GM12801 (cell line): ENCODE measurements around the gene GPR146.

Experiments used
- TF ChIP-seq, protein P1 (sequence below): IDR thresholded peaks from one replicate; pipeline ENCODE4 v1.5.1; 2011; ENCODE audit warnings: control low read depth; ENCODE audit not compliant: insufficient read length; ENCODE audit errors: extremely low read depth

The GPR146 gene

DNA sequence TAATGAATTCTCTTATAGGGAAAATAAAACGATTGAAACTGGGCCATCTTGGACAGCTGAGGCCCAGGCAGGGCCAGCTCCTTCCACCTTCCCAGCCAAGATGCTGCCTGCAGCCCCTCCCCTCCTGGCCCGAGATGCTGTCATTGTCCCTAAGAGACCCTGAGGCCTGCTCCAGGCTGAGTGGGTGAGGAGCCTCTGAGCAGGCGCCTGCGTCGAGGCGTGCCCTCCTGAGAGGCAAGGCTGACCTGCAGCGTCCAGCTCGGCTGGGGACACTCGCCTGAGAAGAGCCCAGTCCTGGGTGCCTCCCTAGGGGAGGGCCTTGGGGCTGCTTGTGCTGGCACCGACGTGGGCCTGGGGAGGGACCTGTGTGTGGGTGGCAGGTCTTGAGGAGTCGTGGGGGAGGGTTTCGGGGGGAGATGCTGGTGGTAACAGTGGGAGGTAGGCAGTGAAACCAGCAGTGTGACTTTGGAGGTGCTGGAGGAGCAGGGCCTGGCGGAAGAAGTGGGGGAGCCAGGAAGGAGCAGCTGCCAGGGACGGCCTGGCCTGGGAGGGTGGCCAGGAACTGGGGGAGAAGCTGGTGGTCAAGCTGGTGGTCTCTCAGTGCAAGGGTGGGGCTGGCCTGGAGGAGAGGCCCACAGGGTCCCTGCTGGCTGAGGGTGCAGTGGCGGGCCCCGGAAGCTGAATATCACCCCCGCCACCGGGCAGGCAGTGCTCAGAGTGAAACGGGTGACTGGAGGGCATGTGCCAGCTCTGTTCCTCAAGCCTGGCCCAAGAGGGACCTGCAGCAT, 7.9 kb downstream of the GPR146 start:
- TF ChIP-seq, protein P1, sequence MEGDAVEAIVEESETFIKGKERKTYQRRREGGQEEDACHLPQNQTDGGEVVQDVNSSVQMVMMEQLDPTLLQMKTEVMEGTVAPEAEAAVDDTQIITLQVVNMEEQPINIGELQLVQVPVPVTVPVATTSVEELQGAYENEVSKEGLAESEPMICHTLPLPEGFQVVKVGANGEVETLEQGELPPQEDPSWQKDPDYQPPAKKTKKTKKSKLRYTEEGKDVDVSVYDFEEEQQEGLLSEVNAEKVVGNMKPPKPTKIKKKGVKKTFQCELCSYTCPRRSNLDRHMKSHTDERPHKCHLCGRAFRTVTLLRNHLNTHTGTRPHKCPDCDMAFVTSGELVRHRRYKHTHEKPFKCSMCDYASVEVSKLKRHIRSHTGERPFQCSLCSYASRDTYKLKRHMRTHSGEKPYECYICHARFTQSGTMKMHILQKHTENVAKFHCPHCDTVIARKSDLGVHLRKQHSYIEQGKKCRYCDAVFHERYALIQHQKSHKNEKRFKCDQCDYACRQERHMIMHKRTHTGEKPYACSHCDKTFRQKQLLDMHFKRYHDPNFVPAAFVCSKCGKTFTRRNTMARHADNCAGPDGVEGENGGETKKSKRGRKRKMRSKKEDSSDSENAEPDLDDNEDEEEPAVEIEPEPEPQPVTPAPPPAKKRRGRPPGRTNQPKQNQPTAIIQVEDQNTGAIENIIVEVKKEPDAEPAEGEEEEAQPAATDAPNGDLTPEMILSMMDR = no peak

DNA sequence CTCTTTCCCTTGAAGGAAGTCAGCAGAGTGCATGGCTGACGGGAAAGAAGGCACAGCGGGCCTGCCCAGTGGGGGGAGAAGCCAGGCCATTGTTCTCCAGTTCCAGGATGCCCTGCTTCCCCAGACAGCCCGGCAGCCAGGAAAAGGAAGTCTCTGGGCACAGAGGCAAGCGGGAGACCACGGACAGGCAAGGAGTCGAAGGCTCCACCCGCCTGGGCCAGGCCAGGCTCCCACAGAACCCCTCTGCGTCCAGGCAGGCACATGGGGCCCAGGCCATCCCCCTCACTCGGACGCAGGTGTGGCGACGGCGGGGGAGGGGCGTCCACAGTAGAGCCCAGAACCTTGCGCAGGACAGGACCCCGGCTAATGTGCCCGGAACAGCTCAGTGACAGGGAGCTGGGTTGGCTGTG, 8.7 kb downstream of the GPR146 start:
- TF ChIP-seq, protein P1 = no peak

DNA sequence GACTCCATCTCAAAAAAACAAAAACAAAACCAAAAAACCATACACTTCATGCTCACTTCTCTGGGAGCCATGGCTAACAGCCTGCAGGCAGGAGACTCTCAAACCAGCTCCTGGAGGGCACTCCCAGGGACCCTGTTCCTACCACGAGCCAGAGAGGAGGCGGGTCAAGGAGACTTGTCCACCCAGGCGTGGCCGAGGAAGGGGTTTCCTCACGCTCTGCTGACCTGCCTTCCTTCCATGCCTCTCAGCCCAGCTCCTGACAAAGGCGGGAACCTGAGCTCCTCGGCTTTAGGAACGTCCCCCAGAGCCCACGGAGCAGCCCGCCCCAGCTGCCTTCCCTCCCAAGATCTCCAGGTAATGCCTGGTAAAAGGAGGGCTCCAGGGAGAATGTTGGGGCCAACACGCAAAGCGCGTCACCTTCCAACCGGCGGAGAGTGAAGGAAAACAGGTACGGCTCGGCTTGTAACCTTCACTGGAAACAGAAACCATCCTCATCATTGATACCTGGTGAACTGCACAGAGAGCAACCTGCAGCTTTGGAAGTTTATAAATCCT, 9.5 kb downstream of the GPR146 start:
- TF ChIP-seq, protein P1 = no peak

DNA sequence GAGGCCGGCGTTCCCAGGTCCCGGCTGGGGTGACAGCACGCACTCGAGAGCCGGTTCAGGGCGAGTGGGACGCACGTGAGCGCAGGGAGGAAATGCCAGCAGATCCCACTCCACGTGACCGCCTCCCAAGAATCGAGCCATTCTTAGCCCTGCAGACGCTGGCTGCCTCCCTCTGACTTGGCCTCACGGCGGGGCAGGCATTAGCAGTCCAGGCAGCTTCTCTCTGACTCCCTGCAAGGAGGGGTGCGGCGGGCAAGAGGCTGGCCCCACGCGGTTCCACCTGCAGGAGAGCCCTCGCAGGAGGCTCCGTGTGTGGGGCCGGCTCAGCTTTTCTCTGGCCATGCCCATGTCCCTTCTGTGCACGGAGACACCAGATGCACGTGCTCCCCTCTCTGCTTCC, 10.1 kb downstream of the GPR146 start:
- TF ChIP-seq, protein P1 = no peak

DNA sequence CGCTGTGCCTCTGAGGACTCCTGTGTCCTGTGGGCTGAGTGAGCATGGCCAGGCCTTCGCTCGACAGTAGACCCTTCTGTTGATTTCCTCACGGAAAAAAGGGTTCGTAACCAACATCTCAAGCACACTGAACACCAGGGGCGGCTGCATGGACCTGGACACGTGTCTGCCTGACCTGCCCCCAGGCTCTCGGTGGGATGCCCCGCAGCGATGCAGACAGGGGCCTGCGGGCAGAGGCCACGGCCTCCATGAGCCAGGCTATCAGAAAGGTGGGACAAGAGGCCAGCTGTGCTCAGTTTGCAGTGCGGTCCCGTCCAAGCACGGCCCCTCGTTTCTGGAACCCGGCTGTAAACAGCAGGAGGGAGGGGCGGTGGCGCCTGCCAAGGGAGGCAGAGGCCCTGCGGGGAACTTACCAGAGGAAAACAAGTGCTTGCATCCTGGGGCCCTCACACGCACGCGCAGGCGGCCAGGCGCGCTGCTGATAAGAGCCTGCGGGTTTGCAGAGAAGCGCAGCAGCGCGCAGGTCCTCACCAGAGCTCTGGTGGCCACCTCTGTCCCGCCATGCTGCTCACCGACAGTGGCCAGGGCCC, 10.6 kb downstream of the GPR146 start:
- TF ChIP-seq, protein P1 = no peak

DNA sequence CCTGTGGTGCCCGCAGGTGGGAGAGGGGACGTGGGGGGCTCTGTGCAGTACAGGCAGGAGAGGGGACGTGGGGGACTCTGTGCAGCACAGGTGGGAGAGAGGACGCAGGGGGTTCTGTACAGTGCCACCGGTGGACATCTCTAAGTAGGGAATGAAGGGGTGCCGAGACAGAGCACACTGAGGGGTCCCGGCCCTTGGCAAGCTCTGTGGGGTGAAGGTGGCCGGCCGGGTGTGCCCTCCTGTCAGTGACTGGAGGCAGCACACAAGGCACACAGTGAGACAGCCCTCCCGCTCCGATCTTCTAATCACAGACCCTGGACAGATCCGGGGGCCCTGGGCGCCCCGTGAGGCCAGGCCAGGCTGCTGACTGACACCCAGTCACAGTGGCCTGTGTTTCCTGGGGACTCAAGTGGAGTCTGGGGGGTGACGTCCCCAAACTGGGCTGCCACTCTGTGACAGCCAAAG, 11.2 kb downstream of the GPR146 start:
- TF ChIP-seq, protein P1 = no peak

DNA sequence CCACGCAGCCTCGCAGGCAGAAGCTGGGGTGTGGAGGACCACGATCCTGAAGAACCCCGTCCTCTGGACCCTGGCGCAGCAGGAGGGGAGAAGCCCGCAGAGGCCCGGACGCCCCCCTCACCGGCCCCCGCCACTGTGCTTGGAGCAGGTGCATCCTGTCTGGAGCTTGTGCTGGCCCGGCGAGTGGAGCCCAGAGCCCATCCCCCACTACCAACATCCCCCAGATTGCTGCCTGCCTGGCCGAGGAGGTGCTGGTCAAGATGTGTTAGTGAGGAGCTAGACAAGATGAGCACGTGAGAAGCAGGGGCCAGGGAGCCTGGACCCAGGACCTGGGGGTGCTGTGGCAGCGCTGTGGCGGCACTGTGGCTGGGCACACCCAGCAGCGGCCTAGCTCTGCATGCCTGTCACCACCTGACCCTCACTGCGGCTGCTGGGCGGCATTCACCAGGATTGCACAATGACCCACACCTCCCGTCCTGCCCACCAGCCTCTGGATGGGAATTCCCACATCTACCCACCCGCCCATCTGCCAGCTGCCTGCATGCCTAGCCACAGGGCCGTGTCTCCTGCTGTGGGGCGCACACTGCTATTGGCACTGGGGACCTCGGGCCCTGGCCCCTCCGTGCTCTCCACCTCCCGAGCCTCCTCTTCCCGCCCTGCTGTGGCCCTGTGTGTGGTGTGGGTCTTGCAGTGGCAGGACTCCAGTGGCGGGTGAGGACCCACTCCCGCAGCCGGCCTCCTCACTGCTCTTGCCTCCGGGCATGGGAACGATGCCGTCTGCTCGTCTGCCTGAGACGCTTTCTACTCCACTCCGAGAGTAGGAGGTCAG, 11.8 kb downstream of the GPR146 start:
- TF ChIP-seq, protein P1 = no peak
